ENCODE data around the gene LAX1.
"Not testable (repeated sequence)": the region's sequence is repeated elsewhere in the genome, so short reads cannot be mapped to it uniquely, and the experiment has no call there.

The LAX1 gene

GRCh38 chr1:203781962-203782361, 17.0 kb downstream of the LAX1 start:
- Mint-ChIP-seq H3K4me1 (ENCODE audit: low read depth) (no peaks in the 10 kb centered on the region), H3K4me3 (no peak overlapping the region), H3K27me3 (no peaks in the 10 kb centered on the region), H3K9me3 (no peaks in the 10 kb centered on the region), H3K36me3 (ENCODE audit: low read depth) (no peaks in the 10 kb centered on the region), H3K27ac (no peak overlapping the region)
- intact Hi-C loops (cut with micrococcal nuclease), result no loop called here

- Mint-ChIP-seq H3K27me3 (no peaks in the 10 kb centered on the region), H3K9me3 (no peaks in the 10 kb centered on the region), H3K27ac (no peak overlapping the region), H3K4me3 (no peak overlapping the region), H3K4me1 (ENCODE audit: low read depth) (peaks cover 4% of the 10 kb centered on the region), H3K36me3 (ENCODE audit: low read depth) (no peaks in the 10 kb centered on the region)
- intact Hi-C loops (cut with micrococcal nuclease), result no loop called here
Observed at GRCh38 chr1:203789966-203790365, 25.0 kb downstream of the LAX1 start.

GRCh38 chr1:203791498-203791897, 26.5 kb downstream of the LAX1 start:
- no peaks in the 10 kb centered on the region for H3K27me3 Mint-ChIP-seq
- peaks cover 12% of the 10 kb centered on the region for H3K36me3 Mint-ChIP-seq (ENCODE audit: low read depth)
- intact Hi-C loops (cut with micrococcal nuclease), result no loop called here
- no peak overlapping the region for H3K27ac Mint-ChIP-seq
- no peak overlapping the region for H3K4me3 Mint-ChIP-seq
- no peaks in the 10 kb centered on the region for H3K9me3 Mint-ChIP-seq
- H3K4me1 Mint-ChIP-seq (ENCODE audit: low read depth), result peaks cover 6% of the 10 kb centered on the region

GRCh38 chr1:203792486-203792885, 27.5 kb downstream of the LAX1 start:
- Mint-ChIP-seq H3K9me3 (no peaks in the 10 kb centered on the region), H3K27me3 (no peaks in the 10 kb centered on the region), H3K27ac (no peak overlapping the region), H3K4me1 (ENCODE audit: low read depth) (peaks cover 14% of the 10 kb centered on the region), H3K36me3 (ENCODE audit: low read depth) (peaks cover 21% of the 10 kb centered on the region), H3K4me3 (no peak overlapping the region)
- intact Hi-C loops (cut with micrococcal nuclease), result no loop called here

GRCh38 chr1:203793561-203793960, 28.6 kb downstream of the LAX1 start:
- intact Hi-C loops (cut with micrococcal nuclease); H3K27me3 Mint-ChIP-seq; H3K4me3 Mint-ChIP-seq; H3K27ac Mint-ChIP-seq; H3K9me3 Mint-ChIP-seq: not testable (repeated sequence)
- Mint-ChIP-seq H3K36me3 (ENCODE audit: low read depth) (peaks cover 29% of the 10 kb centered on the region), H3K4me1 (ENCODE audit: low read depth) (peaks cover 24% of the 10 kb centered on the region)

GRCh38 chr1:203794764-203795440, 29.9 kb downstream of the LAX1 start:
- H3K9me3 Mint-ChIP-seq, result no peaks in the 10 kb centered on the region
- intact Hi-C loops (cut with micrococcal nuclease), result no loop called here
- peaks cover 29% of the 10 kb centered on the region for H3K36me3 Mint-ChIP-seq (ENCODE audit: low read depth)
- no peaks in the 10 kb centered on the region for H3K27me3 Mint-ChIP-seq
- H3K4me3 Mint-ChIP-seq, result peak overlapping the region; percentile 95
- peaks cover 25% of the 10 kb centered on the region for H3K4me1 Mint-ChIP-seq (ENCODE audit: low read depth)
- H3K27ac Mint-ChIP-seq, result peak overlapping the region; percentile 90

- Mint-ChIP-seq H3K27ac (peak within 1 kb of the TSS; percentile 90), H3K4me1 (ENCODE audit: low read depth) (peaks cover 28% of the 10 kb centered on the region), H3K27me3 (no peaks in the 10 kb centered on the region), H3K9me3 (no peaks in the 10 kb centered on the region), H3K4me3 (peak within 1 kb of the TSS; percentile 95), H3K36me3 (ENCODE audit: low read depth) (peaks cover 29% of the 10 kb centered on the region)
- intact Hi-C loops (cut with micrococcal nuclease), result no loop called here
Observed at GRCh38 chr1:203795441-203796235, 30.7 kb downstream of the LAX1 start, which contains the start of the genes ZBED6 and ZC3H11A. TSS of gene ZBED6 (plus strand) at chr1:203795623. CDS start at chr1:203797523, 1,900 bp downstream. TSS of gene ZC3H11A (plus strand) at chr1:203795623. CDS start at chr1:203817071, 21,448 bp downstream.

- Mint-ChIP-seq H3K27me3 (no peaks in the 10 kb centered on the region), H3K4me3 (peak overlapping the region; percentile 95), H3K9me3 (no peaks in the 10 kb centered on the region), H3K36me3 (ENCODE audit: low read depth) (peaks cover 29% of the 10 kb centered on the region), H3K4me1 (ENCODE audit: low read depth) (peaks cover 28% of the 10 kb centered on the region), H3K27ac (peak overlapping the region; percentile 90)
- intact Hi-C loops (cut with micrococcal nuclease), result no loop called here
Observed at GRCh38 chr1:203796236-203796605, 31.2 kb downstream of the LAX1 start.

GRCh38 chr1:203797216-203797615, 32.2 kb downstream of the LAX1 start:
- Mint-ChIP-seq H3K9me3 (no peaks in the 10 kb centered on the region), H3K27me3 (no peaks in the 10 kb centered on the region), H3K4me1 (ENCODE audit: low read depth) (peaks cover 28% of the 10 kb centered on the region), H3K4me3 (peak overlapping the region; percentile 95), H3K36me3 (ENCODE audit: low read depth) (peaks cover 29% of the 10 kb centered on the region), H3K27ac (no peak overlapping the region)
- intact Hi-C loops (cut with micrococcal nuclease), result no loop called here

GRCh38 chr1:203797948-203798655, 33.1 kb downstream of the LAX1 start:
- peaks cover 28% of the 10 kb centered on the region for H3K4me1 Mint-ChIP-seq (ENCODE audit: low read depth)

GRCh38 chr1:203799157-203799556, 34.2 kb downstream of the LAX1 start:
- intact Hi-C loops (cut with micrococcal nuclease), result no loop called here
- H3K27ac Mint-ChIP-seq, result no peak overlapping the region
- no peak overlapping the region for H3K4me3 Mint-ChIP-seq
- peaks cover 47% of the 10 kb centered on the region for H3K36me3 Mint-ChIP-seq (ENCODE audit: low read depth)
- peaks cover 37% of the 10 kb centered on the region for H3K4me1 Mint-ChIP-seq (ENCODE audit: low read depth)
- H3K9me3 Mint-ChIP-seq, result no peaks in the 10 kb centered on the region
- H3K27me3 Mint-ChIP-seq, result no peaks in the 10 kb centered on the region

More at GRCh38 chr1:203797948-203798655, 33.1 kb downstream of the LAX1 start:
- Mint-ChIP-seq H3K36me3 (ENCODE audit: low read depth) (peaks cover 37% of the 10 kb centered on the region), H3K4me3 (no peak overlapping the region), H3K27ac (no peak overlapping the region), H3K27me3 (no peaks in the 10 kb centered on the region), H3K9me3 (no peaks in the 10 kb centered on the region)
- intact Hi-C loops (cut with micrococcal nuclease), result no loop called here

GRCh38 chr1:203799971-203800370, 35.0 kb downstream of the LAX1 start:
- Mint-ChIP-seq H3K36me3 (ENCODE audit: low read depth) (peaks cover 55% of the 10 kb centered on the region), H3K9me3 (no peaks in the 10 kb centered on the region), H3K4me1 (ENCODE audit: low read depth) (peaks cover 33% of the 10 kb centered on the region), H3K27me3 (no peaks in the 10 kb centered on the region), H3K27ac (no peak overlapping the region), H3K4me3 (no peak overlapping the region)
- intact Hi-C loops (cut with micrococcal nuclease), result no loop called here

GRCh38 chr1:203805689-203806088, 40.7 kb downstream of the LAX1 start:
- H3K4me3 Mint-ChIP-seq, result no peak overlapping the region
- no peaks in the 10 kb centered on the region for H3K9me3 Mint-ChIP-seq
- H3K4me1 Mint-ChIP-seq (ENCODE audit: low read depth), result peaks cover 14% of the 10 kb centered on the region

GRCh38 chr1:203807196-203807595, 42.2 kb downstream of the LAX1 start:
- Mint-ChIP-seq H3K4me1 (ENCODE audit: low read depth) (peaks cover 14% of the 10 kb centered on the region), H3K36me3 (ENCODE audit: low read depth) (peaks cover 96% of the 10 kb centered on the region), H3K9me3 (no peaks in the 10 kb centered on the region), H3K27me3 (no peaks in the 10 kb centered on the region), H3K4me3 (no peak overlapping the region), H3K27ac (no peak overlapping the region)
- intact Hi-C loops (cut with micrococcal nuclease), result no loop called here

More at GRCh38 chr1:203805689-203806088, 40.7 kb downstream of the LAX1 start:
- no peak overlapping the region for H3K27ac Mint-ChIP-seq
- no peaks in the 10 kb centered on the region for H3K27me3 Mint-ChIP-seq
- peaks cover 81% of the 10 kb centered on the region for H3K36me3 Mint-ChIP-seq (ENCODE audit: low read depth)
- intact Hi-C loops (cut with micrococcal nuclease), result no loop called here
